D721Med (cell line): ENCODE results near the gene POMT2.

Experiments used
- DNase-seq: peaks from one replicate; pipeline ENCODE4 v3.0.0; 2011; ENCODE audit warnings: low spot score; ENCODE audit not compliant: insufficient read length
- FAIRE-seq: peaks from 2 replicates; lab custom pipeline; 2011; peaks lifted over from hg19 to GRCh38; lab: Jason Lieb, UNC
- CTCF ChIP-seq: IDR thresholded peaks from 2 replicates; pipeline ENCODE4 v1.5.1; 2012; ENCODE audit warnings: mild to moderate bottlenecking, control low read depth; ENCODE audit not compliant: insufficient read depth; ENCODE audit errors: missing control alignments

POMT2 gene

GRCh38 chr14:77253333-77254190, 67.1 kb downstream of the POMT2 start:
- FAIRE-seq = no peak
- no peak for DNase-seq
- TF ChIP-seq CTCF = no peak

- TF ChIP-seq CTCF = no peak
- DNase-seq (no peak), FAIRE-seq (no peak)
Observed at GRCh38 chr14:77251870-77252269, 68.8 kb downstream of the POMT2 start.

GRCh38 chr14:77250927-77251326, 69.8 kb downstream of the POMT2 start:
- FAIRE-seq = no peak
- TF ChIP-seq CTCF = no peak

GRCh38 chr14:77249286-77249685, 71.4 kb downstream of the POMT2 start:
- TF ChIP-seq CTCF = no peak
- FAIRE-seq (no peak), DNase-seq (no peak)

More at GRCh38 chr14:77250927-77251326, 69.8 kb downstream of the POMT2 start:
- no peak for DNase-seq

GRCh38 chr14:77248666-77249065, 72.0 kb downstream of the POMT2 start:
- FAIRE-seq (no peak), DNase-seq (no peak)
- no peak for TF ChIP-seq CTCF

- DNase-seq (no peak), FAIRE-seq (no peak)
- TF ChIP-seq CTCF = no peak
Observed at GRCh38 chr14:77246784-77247183, 73.9 kb downstream of the POMT2 start.

- FAIRE-seq (no peak), DNase-seq (no peak)
- no peak for TF ChIP-seq CTCF
Observed at GRCh38 chr14:77245820-77246219, 74.9 kb downstream of the POMT2 start.
